ENCODE data around the gene SMC4. TPM values are rescaled to one million over a fixed set of nuclear protein-coding genes. Genes with fewer than 3 reads are reported as not detected.
"Not testable (repeated sequence)": the region's sequence is repeated elsewhere in the genome, so short reads cannot be mapped to it uniquely, and the experiment has no call there.

Gene SMC4
- total RNA-seq, 2 donors from 2014 or later, result 12.5 to 35.6 TPM

DNA sequence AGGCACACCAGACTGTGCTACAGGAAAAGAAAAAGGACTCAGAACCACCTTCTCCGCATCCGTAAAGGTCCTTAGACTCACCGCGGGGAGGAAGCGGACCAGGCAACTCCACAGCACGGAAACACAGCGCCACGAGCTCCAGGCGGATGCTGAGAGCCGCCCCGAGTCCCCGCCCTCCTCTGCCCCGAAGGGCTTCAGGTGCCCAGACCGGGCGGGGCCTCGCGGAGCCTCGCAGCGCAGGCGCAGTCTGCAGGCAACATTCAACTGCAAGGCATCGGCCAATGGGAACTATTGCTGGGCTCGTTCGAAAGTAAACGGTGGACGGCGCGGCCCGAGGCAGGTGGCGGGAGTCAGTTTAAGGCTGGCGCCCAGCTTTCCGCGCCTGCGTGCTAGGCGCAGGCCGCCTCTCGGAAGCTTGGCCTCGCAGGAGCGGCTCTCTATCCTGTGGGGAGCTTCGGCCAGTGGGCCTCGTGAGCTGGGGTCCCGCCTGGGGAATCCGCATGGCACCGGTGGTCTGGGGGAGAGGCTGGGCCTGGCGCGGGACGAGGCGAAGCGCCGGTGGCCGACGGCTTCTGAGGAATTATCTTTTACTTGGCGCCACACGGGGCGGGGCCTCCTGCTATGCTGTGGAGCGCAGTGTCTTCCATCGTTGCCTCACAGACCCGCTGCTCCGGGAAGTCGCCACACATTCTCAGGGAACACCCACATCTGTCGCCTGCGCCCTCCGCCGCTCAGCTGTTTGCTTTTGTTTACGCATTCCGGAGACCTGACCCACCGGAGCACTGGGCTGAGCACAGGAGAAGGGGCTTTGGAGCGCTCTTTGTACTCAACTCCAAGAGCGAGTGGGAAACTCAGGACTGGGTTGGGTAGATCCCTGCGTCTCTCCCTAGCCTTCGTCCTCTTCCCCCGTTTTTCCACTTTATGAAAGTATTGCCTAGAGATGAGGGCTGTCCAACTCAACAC, 50.5 kb downstream of the SMC4 start, which contains the start of gene TRIM59:
Gene TRIM59 (minus strand): TSS at position 151 of the 963 bp plus-strand sequence. CDS start 10,603 bp downstream, outside the sequence.
- TF ChIP-seq POLR2A (IDR thresholded peaks at IDR 0.05), result peak; percentile 23 to 79 (median 70)
- peak in 2 of 7 experiments; percentile 7 to 16 for TF ChIP-seq CTCF (IDR thresholded peaks at IDR 0.05)
- intact Hi-C loops (cut with DNase I), result no loop called here
- Histone ChIP-seq H3K36me3 (replicated peaks in 1 of 2; ENCODE audit: insufficient read depth in 1 of 2, low read depth in 2 of 2) (no peaks in the 10 kb centered on the region), H3K9me3 (no peaks in the 10 kb centered on the region), H3K4me3 (peak within 1 kb of the TSS; percentile 2 to 23), H3K27me3 (no peaks in the 10 kb centered on the region), H3K4me1 (peaks cover 15% of the 10 kb centered on the region), H3K27ac (peak within 1 kb of the TSS; percentile 42 to 74 (median 62))
- DNase-seq (peak; percentile 92 to 96 (median 95)), ATAC-seq (peak; percentile 97)
- WGBS, 2 donors, result 14 to 54% methylated on average over 14 to 71 of the region's 71 CpGs

- ATAC-seq (no peak), DNase-seq (no peak)
- Histone ChIP-seq H3K27ac (no peak overlapping the region), H3K36me3 (replicated peaks in 1 of 2; ENCODE audit: insufficient read depth in 1 of 2, low read depth in 2 of 2) (no peaks in the 10 kb centered on the region), H3K9me3 (no peaks in the 10 kb centered on the region), H3K4me1 (peaks cover 15% of the 10 kb centered on the region), H3K27me3 (no peaks in the 10 kb centered on the region), H3K4me3 (no peak overlapping the region)
- intact Hi-C loops (cut with DNase I), result no loop called here
- no peak for TF ChIP-seq POLR2A (IDR thresholded peaks at IDR 0.05)
- TF ChIP-seq CTCF (IDR thresholded peaks at IDR 0.05), result no peak
- 74 to 76% methylated on average over 3 of the region's 3 CpGs for WGBS, 2 donors
Measured at GRCh38 chr3:160450846-160451245, 51.4 kb downstream of the SMC4 start.

GRCh38 chr3:160451602-160452001, 52.2 kb downstream of the SMC4 start:
- TF ChIP-seq CTCF (IDR thresholded peaks at IDR 0.05) (no peak), POLR2A (IDR thresholded peaks at IDR 0.05) (no peak)
- ATAC-seq, result no peak
- WGBS, 2 donors, result 84 to 91% methylated on average over 4 of the region's 4 CpGs
- intact Hi-C loops (cut with DNase I), result no loop called here
- Histone ChIP-seq H3K4me1 (peaks cover 15% of the 10 kb centered on the region), H3K27ac (no peak overlapping the region), H3K4me3 (no peak overlapping the region), H3K27me3 (no peaks in the 10 kb centered on the region), H3K9me3 (no peaks in the 10 kb centered on the region), H3K36me3 (replicated peaks in 1 of 2; ENCODE audit: insufficient read depth in 1 of 2, low read depth in 2 of 2) (no peaks in the 10 kb centered on the region)
- DNase-seq, result no peak

DNA sequence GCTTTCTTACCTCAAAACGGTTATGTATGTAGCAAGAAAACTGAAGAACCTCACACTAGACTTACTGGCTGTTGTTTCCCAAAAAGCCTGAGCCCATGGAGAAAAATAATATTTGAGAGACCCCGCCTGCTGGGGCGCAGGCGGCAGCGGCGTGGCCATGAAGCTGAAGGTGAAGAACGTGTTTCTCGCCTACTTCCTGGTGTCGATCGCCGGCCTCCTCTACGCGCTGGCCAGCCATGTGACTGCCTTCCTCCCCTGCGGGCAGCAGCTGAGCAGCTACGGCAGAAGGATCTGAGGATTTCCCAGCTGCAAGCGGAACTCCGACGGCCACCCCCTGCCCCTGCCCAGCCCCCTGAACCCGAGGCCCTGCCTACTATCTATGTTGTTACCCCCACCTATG, 52.8 kb downstream of the SMC4 start:
- H3K27ac ChIP-seq; H3K9me3 ChIP-seq; ATAC-seq; H3K4me3 ChIP-seq; intact Hi-C loops (cut with DNase I); H3K27me3 ChIP-seq; DNase-seq; H3K36me3 ChIP-seq (replicated peaks in 1 of 2; ENCODE audit: insufficient read depth in 1 of 2, low read depth in 2 of 2): not testable (repeated sequence)
- WGBS, 2 donors, result 92 to 94% methylated on average over 19 of the region's 19 CpGs
- peaks cover 15% of the 10 kb centered on the region for H3K4me1 ChIP-seq

DNA sequence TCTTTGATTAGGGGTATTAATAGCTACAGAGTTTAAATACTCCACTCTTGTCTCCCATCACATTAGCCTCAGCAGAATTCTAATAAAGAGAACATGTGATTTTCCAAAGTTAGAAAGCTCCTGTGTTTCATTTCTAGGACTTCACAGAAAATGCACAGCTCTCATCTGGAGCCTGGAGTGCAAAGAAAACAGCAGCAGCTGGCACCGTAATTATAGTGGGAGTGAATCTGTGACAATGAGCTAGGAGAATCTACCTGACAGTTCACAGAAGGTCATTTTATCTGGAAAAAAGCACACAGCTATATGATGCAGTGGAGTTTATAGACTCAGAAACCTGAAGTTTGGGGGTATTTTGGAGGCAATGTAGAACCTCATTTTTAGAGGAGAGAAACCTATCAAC, 55.5 kb downstream of the SMC4 start:
- Histone ChIP-seq H3K27ac (no peak overlapping the region), H3K4me3 (no peak overlapping the region), H3K9me3 (no peaks in the 10 kb centered on the region), H3K27me3 (no peaks in the 10 kb centered on the region), H3K4me1 (peaks cover 3% of the 10 kb centered on the region), H3K36me3 (replicated peaks in 1 of 2; ENCODE audit: insufficient read depth in 1 of 2, low read depth in 2 of 2) (no peaks in the 10 kb centered on the region)
- intact Hi-C loops (cut with DNase I), result no loop called here
- 55 to 63% methylated on average over 1 of the region's 1 CpG for whole genome bisulfite sequencing, 2 donors
- DNase-seq (no peak), ATAC-seq (no peak)
- TF ChIP-seq POLR2A (IDR thresholded peaks at IDR 0.05) (no peak), CTCF (IDR thresholded peaks at IDR 0.05) (no peak)

Data from body of pancreas (tissue), 4 donors.